Muscle layer of colon (tissue), 2 donors: Measurements from ENCODE around the gene RGS9.

Source experiments
- H3K27ac ChIP-seq: one replicate; pipeline ENCODE4 v1.7.0; 2013; ENCODE audit warnings: low read depth, mild to moderate bottlenecking, low read length, moderate library complexity
- H3K27me3 ChIP-seq, 2 donors: one replicate each; pipeline ENCODE4 v1.7.0; 2013; ENCODE audit warnings: low read length in 2 of 2, mild to moderate bottlenecking in 2 of 2; ENCODE audit not compliant: insufficient read depth in 2 of 2, control insufficient read depth in 1 of 2
- H3K36me3 ChIP-seq: one replicate; pipeline ENCODE4 v1.7.0; 2013; ENCODE audit warnings: mild to moderate bottlenecking, low read length; ENCODE audit not compliant: insufficient read depth
- H3K4me1 ChIP-seq: one replicate; pipeline ENCODE4 v1.7.0; 2013; ENCODE audit warnings: mild to moderate bottlenecking, low read length; ENCODE audit not compliant: insufficient read depth
- H3K4me3 ChIP-seq, 2 donors: one replicate each; pipeline ENCODE4 v1.7.0; 2013; ENCODE audit warnings: low read length in 2 of 2, low read depth in 1 of 2, mild to moderate bottlenecking in 1 of 2, moderate library complexity in 1 of 2
- H3K9ac ChIP-seq: one replicate; pipeline ENCODE4 v1.7.0; 2013; ENCODE audit warnings: low read length
- H3K9me3 ChIP-seq: one replicate; pipeline ENCODE4 v1.7.0; 2013; ENCODE audit warnings: mild to moderate bottlenecking, low read length
- donor health status: abdominal sarcoma.
- donor health status: Adenocarcinoma of cecum.

The RGS9 gene

GRCh38 chr17:65163990-65164495 lies 26.9 kb downstream of the RGS9 start:
- H3K36me3 ChIP-seq = no peaks in the 10 kb centered on the region
- H3K9me3 ChIP-seq = no peaks in the 10 kb centered on the region
- H3K4me1 ChIP-seq = no peaks in the 10 kb centered on the region
- H3K4me3 ChIP-seq = no peak overlapping the region
- no peak overlapping the region for H3K9ac ChIP-seq
- no peaks in the 10 kb centered on the region for H3K27me3 ChIP-seq
- H3K27ac ChIP-seq = no peak overlapping the region

- Histone ChIP-seq H3K27ac (no peak overlapping the region), H3K36me3 (no peaks in the 10 kb centered on the region), H3K4me1 (no peaks in the 10 kb centered on the region), H3K9me3 (no peaks in the 10 kb centered on the region), H3K4me3 (no peak overlapping the region), H3K9ac (no peak overlapping the region), H3K27me3 (no peaks in the 10 kb centered on the region)
Observed at GRCh38 chr17:65166787-65167186, 29.6 kb downstream of the RGS9 start.

- Histone ChIP-seq H3K36me3 (no peaks in the 10 kb centered on the region), H3K27me3 (no peaks in the 10 kb centered on the region), H3K9ac (no peak overlapping the region), H3K4me1 (no peaks in the 10 kb centered on the region), H3K9me3 (no peaks in the 10 kb centered on the region), H3K4me3 (no peak overlapping the region), H3K27ac (no peak overlapping the region)
Observed at GRCh38 chr17:65167566-65167965, 30.4 kb downstream of the RGS9 start.

GRCh38 chr17:65169691-65170090 lies 32.5 kb downstream of the RGS9 start:
- H3K9me3 ChIP-seq = no peaks in the 10 kb centered on the region
- H3K4me3 ChIP-seq = no peak overlapping the region
- H3K27ac ChIP-seq = no peak overlapping the region
- no peaks in the 10 kb centered on the region for H3K4me1 ChIP-seq
- no peaks in the 10 kb centered on the region for H3K27me3 ChIP-seq
- H3K9ac ChIP-seq = no peak overlapping the region
- H3K36me3 ChIP-seq = no peaks in the 10 kb centered on the region

GRCh38 chr17:65170839-65171238 lies 33.7 kb downstream of the RGS9 start:
- Histone ChIP-seq H3K27me3 (no peaks in the 10 kb centered on the region), H3K9ac (no peak overlapping the region), H3K36me3 (no peaks in the 10 kb centered on the region), H3K4me1 (no peaks in the 10 kb centered on the region), H3K27ac (no peak overlapping the region), H3K4me3 (no peak overlapping the region), H3K9me3 (no peaks in the 10 kb centered on the region)

GRCh38 chr17:65171752-65172151 lies 34.6 kb downstream of the RGS9 start:
- Histone ChIP-seq H3K36me3 (no peaks in the 10 kb centered on the region), H3K9ac (no peak overlapping the region), H3K4me3 (no peak overlapping the region), H3K27me3 (no peaks in the 10 kb centered on the region), H3K9me3 (no peaks in the 10 kb centered on the region), H3K4me1 (no peaks in the 10 kb centered on the region), H3K27ac (no peak overlapping the region)

- H3K4me1 ChIP-seq = no peaks in the 10 kb centered on the region
- no peak overlapping the region for H3K9ac ChIP-seq
- no peaks in the 10 kb centered on the region for H3K9me3 ChIP-seq
- H3K4me3 ChIP-seq = no peak overlapping the region
- no peak overlapping the region for H3K27ac ChIP-seq
- no peaks in the 10 kb centered on the region for H3K27me3 ChIP-seq
- H3K36me3 ChIP-seq = no peaks in the 10 kb centered on the region
Observed at GRCh38 chr17:65172496-65173136, 35.4 kb downstream of the RGS9 start.

- no peak overlapping the region for H3K27ac ChIP-seq
Observed at GRCh38 chr17:65173284-65173793, 36.2 kb downstream of the RGS9 start.

GRCh38 chr17:65173976-65174683 lies 37.0 kb downstream of the RGS9 start:
- Histone ChIP-seq H3K27me3 (no peaks in the 10 kb centered on the region), H3K9ac (no peak overlapping the region), H3K36me3 (no peaks in the 10 kb centered on the region), H3K4me3 (no peak overlapping the region), H3K4me1 (no peaks in the 10 kb centered on the region), H3K27ac (no peak overlapping the region), H3K9me3 (no peaks in the 10 kb centered on the region)

More at GRCh38 chr17:65173284-65173793, 36.2 kb downstream of the RGS9 start:
- Histone ChIP-seq H3K36me3 (no peaks in the 10 kb centered on the region), H3K27me3 (no peaks in the 10 kb centered on the region), H3K9ac (no peak overlapping the region), H3K4me1 (no peaks in the 10 kb centered on the region), H3K4me3 (no peak overlapping the region), H3K9me3 (no peaks in the 10 kb centered on the region)

- Histone ChIP-seq H3K4me1 (no peaks in the 10 kb centered on the region), H3K4me3 (no peak overlapping the region), H3K9me3 (no peaks in the 10 kb centered on the region), H3K9ac (no peak overlapping the region), H3K27me3 (no peaks in the 10 kb centered on the region), H3K36me3 (no peaks in the 10 kb centered on the region), H3K27ac (no peak overlapping the region)
Observed at GRCh38 chr17:65174974-65175373, 37.8 kb downstream of the RGS9 start.

GRCh38 chr17:65175952-65176351 lies 38.8 kb downstream of the RGS9 start:
- H3K9ac ChIP-seq = no peak overlapping the region

More at GRCh38 chr17:65175952-65176351, 38.8 kb downstream of the RGS9 start:
- no peaks in the 10 kb centered on the region for H3K36me3 ChIP-seq
- H3K27me3 ChIP-seq = no peaks in the 10 kb centered on the region
- no peaks in the 10 kb centered on the region for H3K4me1 ChIP-seq
- no peak overlapping the region for H3K4me3 ChIP-seq
- H3K27ac ChIP-seq = no peak overlapping the region
- H3K9me3 ChIP-seq = no peaks in the 10 kb centered on the region
